Trophoblast cell (in vitro differentiated cells and primary cell): Measurements from ENCODE around the gene PHF13.

Source experiments
- DNase-seq, 2 donors: peaks; one replicate each; pipeline ENCODE4 v3.0.0-alpha.2; 2016
- H2AFZ ChIP-seq: 2 replicates; pipeline ENCODE4 v1.6.1; 2013; ENCODE audit warnings: low read length, moderate library complexity, mild to moderate bottlenecking; ENCODE audit not compliant: insufficient read depth, poor library complexity
- H2AK5ac ChIP-seq: 2 replicates; pipeline ENCODE4 v1.6.1; 2013; ENCODE audit warnings: mild to moderate bottlenecking, low read length
- H2BK120ac ChIP-seq: 2 replicates; pipeline ENCODE4 v1.6.1; 2013; ENCODE audit warnings: low read length, mild to moderate bottlenecking, moderate library complexity; ENCODE audit not compliant: insufficient read depth, poor library complexity
- H2BK12ac ChIP-seq: 2 replicates; pipeline ENCODE4 v1.6.1; 2013; ENCODE audit warnings: mild to moderate bottlenecking, low read length, moderate library complexity
- H2BK5ac ChIP-seq: 2 replicates; pipeline ENCODE4 v1.6.1; 2013; ENCODE audit warnings: low read length, low read depth, moderate library complexity, mild to moderate bottlenecking; ENCODE audit not compliant: poor library complexity
- H3K14ac ChIP-seq: 2 replicates; pipeline ENCODE4 v1.6.1; 2013; ENCODE audit warnings: mild to moderate bottlenecking, low read length
- H3K18ac ChIP-seq: 2 replicates; pipeline ENCODE4 v1.6.1; 2013; ENCODE audit warnings: mild to moderate bottlenecking, low read length
- H3K23ac ChIP-seq: 2 replicates; pipeline ENCODE4 v1.6.1; 2013; ENCODE audit warnings: low read length
- H3K27ac ChIP-seq: 2 replicates; pipeline ENCODE4 v1.5.1; 2013; ENCODE audit warnings: low read depth, mild to moderate bottlenecking, inconsistent platforms, low read length, moderate library complexity
- H3K27me3 ChIP-seq: 2 replicates; pipeline ENCODE4 v1.6.1; 2013; ENCODE audit warnings: inconsistent platforms, mild to moderate bottlenecking, low read length, moderate library complexity; ENCODE audit not compliant: insufficient read depth
- H3K36me3 ChIP-seq, 2 experiments: 1 replicate in 1 of 2; 2 replicates in 1 of 2; pipeline ENCODE4 v1.6.1; 2013; ENCODE audit warnings: low read length in 2 of 2, mild to moderate bottlenecking in 2 of 2, moderate library complexity in 1 of 2; ENCODE audit not compliant: insufficient read depth in 2 of 2, control insufficient read depth in 1 of 2
- H3K4ac ChIP-seq: 2 replicates; pipeline ENCODE4 v1.6.1; 2013; ENCODE audit warnings: low read depth, mild to moderate bottlenecking, low read length, moderate library complexity
- H3K4me1 ChIP-seq, 2 experiments: 1 replicate in 1 of 2; 2 replicates in 1 of 2; pipeline ENCODE4 v1.6.1; 2013; ENCODE audit warnings: low read length in 2 of 2, mild to moderate bottlenecking in 2 of 2, moderate library complexity in 1 of 2; ENCODE audit not compliant: insufficient read depth in 2 of 2, control insufficient read depth in 1 of 2
- H3K4me2 ChIP-seq: 2 replicates; pipeline ENCODE4 v1.6.1; 2013; ENCODE audit warnings: inconsistent platforms, mild to moderate bottlenecking, low read length, moderate library complexity
- H3K4me3 ChIP-seq: 2 replicates; pipeline ENCODE4 v1.5.1; 2013; ENCODE audit warnings: mild to moderate bottlenecking, low read depth, low read length, inconsistent platforms
- H3K79me1 ChIP-seq: one replicate; pipeline ENCODE4 v1.6.1; 2013; ENCODE audit warnings: low read length
- H3K79me2 ChIP-seq: 2 replicates; pipeline ENCODE4 v1.6.1; 2013; ENCODE audit warnings: low read length, mild to moderate bottlenecking; ENCODE audit not compliant: control insufficient read depth, insufficient read depth, poor library complexity
- H3K9ac ChIP-seq: 2 replicates; pipeline ENCODE4 v1.6.1; 2013; ENCODE audit warnings: mild to moderate bottlenecking, low read length
- H3K9me3 ChIP-seq: 2 replicates; pipeline ENCODE4 v1.6.1; 2013; ENCODE audit warnings: low read depth, mild to moderate bottlenecking, control low read depth, inconsistent platforms, low read length; ENCODE audit not compliant: insufficient read depth
- H4K12ac ChIP-seq: 2 replicates; pipeline ENCODE4 v1.6.1; 2013; ENCODE audit warnings: low read depth, mild to moderate bottlenecking, low read length, moderate library complexity
- H4K8ac ChIP-seq: 2 replicates; pipeline ENCODE4 v1.6.1; 2013; ENCODE audit warnings: low read depth, mild to moderate bottlenecking, low read length, moderate library complexity
- H4K91ac ChIP-seq: one replicate; pipeline ENCODE4 v1.6.1; 2013; ENCODE audit warnings: low read depth, mild to moderate bottlenecking, low read length, moderate library complexity
- WGBS: extraction: QIAGEN DNeasy Blood & Tissue Kit; methylation state at CpG from one replicate; pipeline ENCODE4 v1.1.7; 2013; ENCODE audit warnings: missing lambda C conversion rate; ENCODE audit not compliant: insufficient read length, insufficient coverage; ENCODE audit errors: extremely low coverage; 5-methylcytosine and 5-hydroxymethylcytosine counted together

The PHF13 gene

DNA sequence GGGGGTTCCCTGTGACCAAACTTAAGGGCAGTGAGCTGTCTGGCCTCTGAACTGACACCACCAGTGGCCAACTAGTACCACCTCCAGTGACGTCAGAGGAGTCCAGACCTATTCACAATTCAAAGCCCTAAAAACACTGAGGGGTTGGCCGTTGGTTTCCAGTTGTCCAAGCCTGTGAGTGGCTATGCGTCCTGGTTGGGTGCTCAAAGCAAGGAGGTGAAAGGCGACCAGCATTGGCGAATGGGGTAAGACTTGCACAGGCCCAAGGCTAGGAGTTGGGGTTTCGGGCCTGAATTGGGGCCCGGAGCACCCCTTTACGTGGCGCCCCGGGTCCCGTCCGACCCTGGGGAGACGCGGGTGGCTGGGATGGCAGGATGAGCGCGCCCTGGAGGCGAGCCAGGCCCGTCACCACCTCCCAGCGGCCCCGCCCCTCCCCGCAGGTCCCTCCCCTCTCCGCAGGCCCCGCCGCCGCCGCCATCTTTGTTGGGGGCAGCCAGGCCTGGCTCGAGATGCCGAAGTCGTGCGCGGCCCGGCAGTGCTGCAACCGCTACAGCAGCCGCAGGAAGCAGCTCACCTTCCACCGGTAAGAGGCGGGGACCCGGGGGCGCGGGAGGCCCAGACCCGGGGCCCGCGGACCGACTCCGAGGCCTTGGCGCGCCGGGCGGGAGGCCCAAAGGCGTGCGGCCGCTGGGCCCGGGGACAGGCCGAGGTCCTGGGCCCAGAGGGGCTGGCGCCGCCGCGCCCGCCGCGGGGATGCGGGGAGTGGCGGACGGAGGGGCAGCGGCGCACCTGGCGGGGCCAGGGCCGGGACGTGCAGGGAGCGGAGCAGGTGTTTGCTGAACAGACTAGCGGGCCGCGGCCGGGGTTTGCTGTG lies 11.4 kb downstream of the PHF13 start, which contains the start of gene THAP3:
Gene THAP3 (plus strand): TSS at position 159 of the 874 bp plus-strand sequence. CDS start 351 bp downstream, at position 510.
- Histone ChIP-seq H4K12ac (peak within 1 kb of the TSS; percentile 73), H3K36me3 (peaks cover 58 to 59% of the 10 kb centered on the region in 2 experiments), H3K14ac (peak within 1 kb of the TSS; percentile 88), H3K27ac (peak within 1 kb of the TSS; percentile 83), H3K79me1 (peaks cover 20% of the 10 kb centered on the region), H2BK12ac (peak within 1 kb of the TSS; percentile 62), H3K27me3 (no peaks in the 10 kb centered on the region), H3K4me3 (peak within 1 kb of the TSS; percentile 82), H3K9ac (peak within 1 kb of the TSS; percentile 75), H3K4me2 (peak within 1 kb of the TSS; percentile 86), H3K18ac (peak within 1 kb of the TSS; percentile 68), H2AK5ac (peak within 1 kb of the TSS; percentile 30), H3K79me2 (peaks cover 11% of the 10 kb centered on the region), H3K23ac (no peak within 1 kb of the TSS), H3K4me1 (peaks cover 23 to 29% of the 10 kb centered on the region in 2 experiments), H4K91ac (peak within 1 kb of the TSS; percentile 77), H3K4ac (peak within 1 kb of the TSS; percentile 93), H3K9me3 (peaks cover 4% of the 10 kb centered on the region), H2BK120ac (peak within 1 kb of the TSS; percentile 74), H2AFZ (peak within 1 kb of the TSS; percentile 68), H2BK5ac (peak within 1 kb of the TSS; percentile 77), H4K8ac (peak within 1 kb of the TSS; percentile 91)
- WGBS, result no CpG with 5 or more reads among the region's 73 CpGs
- DNase-seq, result peak; percentile 64 to 77

DNA sequence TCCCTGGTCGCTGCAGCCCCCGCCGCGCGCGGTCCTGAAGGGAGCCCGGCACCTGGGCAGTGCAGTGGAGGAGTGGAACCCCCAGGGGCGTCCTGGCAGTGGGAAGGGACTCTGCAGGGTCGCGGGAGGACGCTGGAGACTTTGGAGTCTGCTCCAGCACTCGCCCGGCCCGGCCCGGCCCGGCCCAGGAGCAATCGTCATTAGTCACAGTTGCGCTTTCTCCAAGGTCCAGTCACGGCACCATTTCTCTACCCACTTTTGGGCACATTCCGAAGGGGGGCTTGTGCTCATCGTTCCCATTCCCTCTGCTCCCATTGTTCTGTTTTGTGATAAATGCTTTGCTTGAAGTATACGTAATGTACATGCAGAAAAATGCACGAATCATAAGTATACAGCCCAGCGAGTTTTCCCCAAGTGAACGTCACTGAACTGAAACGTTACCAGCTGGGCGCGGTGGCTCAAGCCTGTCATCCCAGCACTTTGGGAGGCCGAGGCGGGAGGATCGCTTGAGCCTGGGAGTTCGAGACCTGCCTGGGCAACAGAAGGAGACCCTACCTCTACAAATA lies 12.1 kb downstream of the PHF13 start:
- Histone ChIP-seq H4K91ac (peak overlapping the region; percentile 77), H3K4me3 (peak overlapping the region; percentile 82)

GRCh38 chr1:6627031-6627430 lies 13.5 kb downstream of the PHF13 start:
- Histone ChIP-seq H3K4me1 (peaks cover 17 to 20% of the 10 kb centered on the region in 2 experiments), H4K8ac (no peak overlapping the region), H3K4me2 (no peak overlapping the region), H2AFZ (no peak overlapping the region), H4K91ac (no peak overlapping the region), H3K4me3 (no peak overlapping the region), H2BK120ac (no peak overlapping the region), H2BK5ac (no peak overlapping the region), H3K9ac (no peak overlapping the region), H3K79me2 (peaks cover 11% of the 10 kb centered on the region), H3K14ac (no peak overlapping the region), H3K27ac (no peak overlapping the region), H3K36me3 (peaks cover 47% of the 10 kb centered on the region in 2 experiments), H3K79me1 (peaks cover 20% of the 10 kb centered on the region), H3K27me3 (no peaks in the 10 kb centered on the region), H3K18ac (no peak overlapping the region), H3K23ac (no peak overlapping the region), H2BK12ac (no peak overlapping the region), H3K9me3 (no peaks in the 10 kb centered on the region), H4K12ac (no peak overlapping the region), H3K4ac (peak overlapping the region; percentile 17), H2AK5ac (no peak overlapping the region)
- DNase-seq, result no peak
- no CpG with 5 or more reads among the region's 9 CpGs for WGBS

More for the DNA sequence above, 12.1 kb downstream of the PHF13 start:
- peak overlapping the region; percentile 75 for H3K9ac ChIP-seq
- peak overlapping the region; percentile 68 for H2AFZ ChIP-seq
- peaks cover 4% of the 10 kb centered on the region for H3K9me3 ChIP-seq
- H3K36me3 ChIP-seq, result peaks cover 56 to 57% of the 10 kb centered on the region in 2 experiments
- H2BK120ac ChIP-seq, result peak overlapping the region; percentile 74
- H3K27ac ChIP-seq, result peak overlapping the region; percentile 50
- peak overlapping the region; percentile 86 for H4K8ac ChIP-seq
- no peaks in the 10 kb centered on the region for H3K27me3 ChIP-seq
- peaks cover 11% of the 10 kb centered on the region for H3K79me2 ChIP-seq
- peaks cover 20% of the 10 kb centered on the region for H3K79me1 ChIP-seq
- peak overlapping the region; percentile 51 for H2BK5ac ChIP-seq
- peak overlapping the region; percentile 73 for H4K12ac ChIP-seq
- DNase-seq, result peak in 1 of 2 donors; percentile 49
- H2BK12ac ChIP-seq, result no peak overlapping the region
- peak overlapping the region; percentile 88 for H3K14ac ChIP-seq
- peak overlapping the region; percentile 57 for H3K18ac ChIP-seq
- H3K4me1 ChIP-seq, result peaks cover 23 to 29% of the 10 kb centered on the region in 2 experiments
- H3K4ac ChIP-seq, result peak overlapping the region; percentile 93
- WGBS, result no CpG with 5 or more reads among the region's 32 CpGs
- H3K23ac ChIP-seq, result no peak overlapping the region
- H2AK5ac ChIP-seq, result peak overlapping the region; percentile 30
- peak overlapping the region; percentile 86 for H3K4me2 ChIP-seq

DNA sequence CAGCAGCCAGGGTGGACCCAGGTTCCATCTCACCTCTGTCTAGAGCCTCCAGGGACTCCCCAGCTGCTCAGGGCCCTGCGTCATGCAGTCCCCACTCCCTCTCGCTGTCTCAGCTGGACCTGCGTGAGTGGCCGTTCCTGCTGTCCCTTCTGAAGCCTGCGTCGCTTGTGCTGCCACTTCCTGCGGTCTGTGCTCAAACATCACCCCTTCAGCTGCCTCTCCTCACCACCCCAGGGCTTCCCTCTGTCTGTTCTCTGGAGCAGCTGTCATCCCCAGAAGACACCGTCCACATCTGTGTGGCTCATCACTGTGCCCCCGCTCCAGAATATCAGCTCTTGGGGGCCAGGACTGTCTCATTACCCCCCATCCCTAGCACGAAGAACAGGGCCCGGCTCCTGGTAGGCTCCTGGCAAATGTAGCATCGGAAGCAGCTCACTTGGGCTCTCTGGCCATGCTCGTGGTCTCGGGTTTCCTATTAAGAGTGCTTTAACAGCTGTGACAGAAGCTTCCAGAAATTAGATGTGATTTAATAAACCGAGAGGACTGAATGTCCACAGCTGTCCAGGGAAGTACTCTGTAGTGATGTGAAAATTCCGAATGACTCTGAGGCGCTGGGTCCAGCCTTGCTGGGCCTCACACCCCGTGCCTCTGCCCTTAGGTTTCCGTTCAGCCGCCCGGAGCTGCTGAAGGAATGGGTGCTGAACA lies 14.5 kb downstream of the PHF13 start:
- no CpG with 5 or more reads among the region's 21 CpGs for WGBS
- DNase-seq, result no peak
- Histone ChIP-seq H4K8ac (no peak overlapping the region), H3K9me3 (no peaks in the 10 kb centered on the region), H4K12ac (no peak overlapping the region), H3K23ac (no peak overlapping the region), H2BK5ac (no peak overlapping the region), H2AK5ac (no peak overlapping the region), H3K4me2 (no peak overlapping the region), H3K4ac (no peak overlapping the region), H3K79me2 (peaks cover 9% of the 10 kb centered on the region), H2BK12ac (no peak overlapping the region), H3K27me3 (no peaks in the 10 kb centered on the region), H3K18ac (peak overlapping the region; percentile 16), H3K36me3 (peaks cover 48 to 51% of the 10 kb centered on the region in 2 experiments), H3K9ac (no peak overlapping the region), H2BK120ac (no peak overlapping the region), H3K27ac (no peak overlapping the region), H3K79me1 (peaks cover 14% of the 10 kb centered on the region), H3K4me1 (peaks cover 7 to 10% of the 10 kb centered on the region in 2 experiments), H3K14ac (no peak overlapping the region), H3K4me3 (no peak overlapping the region), H4K91ac (no peak overlapping the region), H2AFZ (no peak overlapping the region)
